Measurements from ENCODE around the gene SMYD2.

DNA sequence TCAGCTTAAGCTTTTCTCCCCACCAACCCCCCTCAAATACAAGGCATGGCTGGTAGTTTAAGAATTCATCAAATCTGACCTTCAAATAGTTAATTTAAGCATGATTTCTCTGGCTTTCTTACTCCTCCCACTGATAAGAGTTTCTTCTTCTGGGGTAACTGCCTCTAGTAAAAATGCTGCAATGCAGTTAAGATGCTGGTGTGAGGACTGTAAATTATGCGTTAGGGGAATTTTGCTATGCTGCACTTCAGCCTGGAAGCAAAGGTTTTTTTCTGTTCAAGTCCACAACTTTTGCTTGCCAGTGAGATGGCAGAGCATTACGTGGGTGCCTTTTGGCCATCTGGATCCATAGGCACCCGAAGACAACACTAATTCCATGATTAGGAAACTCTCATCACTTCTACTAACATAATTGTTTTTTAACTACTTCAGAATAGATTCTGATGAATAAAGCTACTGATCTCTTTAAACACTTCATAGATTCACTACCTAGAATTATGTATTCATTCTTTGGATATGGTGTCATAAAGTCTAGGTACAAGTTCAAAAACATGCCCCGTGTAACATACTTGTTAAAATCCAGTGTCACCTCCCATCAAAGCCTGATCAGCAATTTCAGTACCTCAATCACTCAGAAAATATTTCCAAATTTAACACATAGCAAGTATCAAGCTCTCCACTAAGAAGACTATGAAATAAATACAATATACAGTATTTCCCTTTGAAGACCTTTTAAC, 8.8 kb upstream of the SMYD2 start:
- TF ChIP-seq, protein P1, sequence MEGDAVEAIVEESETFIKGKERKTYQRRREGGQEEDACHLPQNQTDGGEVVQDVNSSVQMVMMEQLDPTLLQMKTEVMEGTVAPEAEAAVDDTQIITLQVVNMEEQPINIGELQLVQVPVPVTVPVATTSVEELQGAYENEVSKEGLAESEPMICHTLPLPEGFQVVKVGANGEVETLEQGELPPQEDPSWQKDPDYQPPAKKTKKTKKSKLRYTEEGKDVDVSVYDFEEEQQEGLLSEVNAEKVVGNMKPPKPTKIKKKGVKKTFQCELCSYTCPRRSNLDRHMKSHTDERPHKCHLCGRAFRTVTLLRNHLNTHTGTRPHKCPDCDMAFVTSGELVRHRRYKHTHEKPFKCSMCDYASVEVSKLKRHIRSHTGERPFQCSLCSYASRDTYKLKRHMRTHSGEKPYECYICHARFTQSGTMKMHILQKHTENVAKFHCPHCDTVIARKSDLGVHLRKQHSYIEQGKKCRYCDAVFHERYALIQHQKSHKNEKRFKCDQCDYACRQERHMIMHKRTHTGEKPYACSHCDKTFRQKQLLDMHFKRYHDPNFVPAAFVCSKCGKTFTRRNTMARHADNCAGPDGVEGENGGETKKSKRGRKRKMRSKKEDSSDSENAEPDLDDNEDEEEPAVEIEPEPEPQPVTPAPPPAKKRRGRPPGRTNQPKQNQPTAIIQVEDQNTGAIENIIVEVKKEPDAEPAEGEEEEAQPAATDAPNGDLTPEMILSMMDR (conservative IDR thresholded peaks at IDR 0.05; ENCODE audit: low read depth, low read length) = no peak
- no peak for TF ChIP-seq EZH2 (IDR thresholded peaks at IDR 0.05; ENCODE audit: borderline replicate concordance, low read depth, low read length, poor library complexity, severe bottlenecking)

All from A673 (cell line).